ENCODE measurements around the gene GALNT18.

GALNT18 gene

GRCh38 chr11:11407763-11408084, 214.1 kb downstream of the GALNT18 start:
- Histone ChIP-seq H3K27ac (ENCODE audit: low read depth, low read length) (no peak overlapping the region), H3K9ac (ENCODE audit: low read length) (no peak overlapping the region), H3K36me3 (ENCODE audit: control insufficient read depth, insufficient read depth, low read length) (no peaks in the 10 kb centered on the region), H3K9me3 (ENCODE audit: control insufficient read depth, insufficient read depth, low read depth, low read length) (no peaks in the 10 kb centered on the region), H3K27me3 (ENCODE audit: control insufficient read depth, insufficient read depth, low read length) (no peaks in the 10 kb centered on the region; the same call in 1 of the 2 replicates), H3K4me1 (ENCODE audit: control insufficient read depth, insufficient read depth, low read length) (peaks cover 20% of the 10 kb centered on the region), H3K4me3 (ENCODE audit: low read depth, low read length) (no peak overlapping the region)

DNA sequence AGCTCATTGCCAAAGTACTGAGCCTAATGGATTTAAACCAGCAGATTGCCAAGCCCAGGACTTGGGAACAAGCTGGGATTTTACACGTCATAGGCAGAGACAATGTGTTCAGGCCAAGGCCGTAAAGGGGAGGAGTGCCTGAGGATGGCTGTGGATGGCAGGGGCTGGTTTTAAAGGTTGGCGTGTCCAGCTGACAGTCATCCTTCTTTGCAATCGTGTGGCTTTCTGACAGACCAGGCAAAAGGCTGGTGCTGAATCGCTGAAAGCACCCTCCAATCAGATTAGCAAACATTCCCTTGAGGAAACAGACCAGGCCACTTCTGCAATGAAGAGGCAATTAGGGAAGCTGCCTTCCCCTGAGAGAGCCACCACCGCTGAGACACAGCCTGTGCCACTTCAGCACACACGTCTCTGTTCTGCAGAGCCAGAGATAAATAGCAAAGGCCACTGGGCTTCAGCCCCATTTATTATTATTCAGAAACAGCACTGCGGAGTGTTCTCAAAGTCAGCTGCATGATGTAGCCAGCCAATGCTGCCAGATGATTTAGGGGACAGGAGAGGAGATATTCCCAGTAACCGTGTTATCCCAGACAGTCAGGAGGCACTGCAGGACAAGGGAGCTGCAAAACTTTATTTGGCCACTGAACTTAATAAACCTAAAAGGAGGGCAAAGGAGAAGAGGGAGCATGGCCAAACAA, 214.6 kb downstream of the GALNT18 start:
- Histone ChIP-seq H3K9me3 (ENCODE audit: control insufficient read depth, insufficient read depth, low read depth, low read length) (no peaks in the 10 kb centered on the region), H3K27ac (ENCODE audit: low read depth, low read length) (no peak overlapping the region), H3K36me3 (ENCODE audit: control insufficient read depth, insufficient read depth, low read length) (no peaks in the 10 kb centered on the region), H3K4me3 (ENCODE audit: low read depth, low read length) (no peak overlapping the region), H3K9ac (ENCODE audit: low read length) (no peak overlapping the region), H3K27me3 (ENCODE audit: control insufficient read depth, insufficient read depth, low read length) (no peaks in the 10 kb centered on the region; the same call in 1 of the 2 replicates), H3K4me1 (ENCODE audit: control insufficient read depth, insufficient read depth, low read length) (peaks cover 20% of the 10 kb centered on the region)

DNA sequence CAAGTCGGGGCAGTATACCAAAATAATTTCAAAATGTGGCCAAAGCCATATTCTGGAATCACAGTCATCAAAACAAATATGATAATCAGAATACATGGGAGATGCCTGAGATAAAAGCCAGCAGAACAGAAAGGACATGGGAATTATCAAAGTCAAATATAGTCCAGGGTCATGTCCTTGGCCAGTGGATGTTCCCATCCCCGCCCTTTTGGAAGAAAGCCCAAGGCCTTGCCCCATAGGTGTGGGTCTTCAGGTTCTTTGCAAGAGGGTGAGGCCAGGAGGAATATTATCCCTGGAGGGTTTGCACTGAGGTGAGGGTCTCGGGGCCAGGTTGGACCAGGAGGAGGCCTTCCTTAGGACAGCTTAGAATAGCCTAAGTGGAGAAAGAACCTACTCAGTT, 215.2 kb downstream of the GALNT18 start:
- no peak overlapping the region for H3K27ac ChIP-seq (ENCODE audit: low read depth, low read length)
- no peak overlapping the region for H3K4me3 ChIP-seq (ENCODE audit: low read depth, low read length)
- H3K36me3 ChIP-seq (ENCODE audit: control insufficient read depth, insufficient read depth, low read length) = no peaks in the 10 kb centered on the region
- no peak overlapping the region for H3K9ac ChIP-seq (ENCODE audit: low read length)
- H3K27me3 ChIP-seq (ENCODE audit: control insufficient read depth, insufficient read depth, low read length) = no peaks in the 10 kb centered on the region; the same call in 1 of the 2 replicates
- peaks cover 20% of the 10 kb centered on the region for H3K4me1 ChIP-seq (ENCODE audit: control insufficient read depth, insufficient read depth, low read length)
- no peaks in the 10 kb centered on the region for H3K9me3 ChIP-seq (ENCODE audit: control insufficient read depth, insufficient read depth, low read depth, low read length)

DNA sequence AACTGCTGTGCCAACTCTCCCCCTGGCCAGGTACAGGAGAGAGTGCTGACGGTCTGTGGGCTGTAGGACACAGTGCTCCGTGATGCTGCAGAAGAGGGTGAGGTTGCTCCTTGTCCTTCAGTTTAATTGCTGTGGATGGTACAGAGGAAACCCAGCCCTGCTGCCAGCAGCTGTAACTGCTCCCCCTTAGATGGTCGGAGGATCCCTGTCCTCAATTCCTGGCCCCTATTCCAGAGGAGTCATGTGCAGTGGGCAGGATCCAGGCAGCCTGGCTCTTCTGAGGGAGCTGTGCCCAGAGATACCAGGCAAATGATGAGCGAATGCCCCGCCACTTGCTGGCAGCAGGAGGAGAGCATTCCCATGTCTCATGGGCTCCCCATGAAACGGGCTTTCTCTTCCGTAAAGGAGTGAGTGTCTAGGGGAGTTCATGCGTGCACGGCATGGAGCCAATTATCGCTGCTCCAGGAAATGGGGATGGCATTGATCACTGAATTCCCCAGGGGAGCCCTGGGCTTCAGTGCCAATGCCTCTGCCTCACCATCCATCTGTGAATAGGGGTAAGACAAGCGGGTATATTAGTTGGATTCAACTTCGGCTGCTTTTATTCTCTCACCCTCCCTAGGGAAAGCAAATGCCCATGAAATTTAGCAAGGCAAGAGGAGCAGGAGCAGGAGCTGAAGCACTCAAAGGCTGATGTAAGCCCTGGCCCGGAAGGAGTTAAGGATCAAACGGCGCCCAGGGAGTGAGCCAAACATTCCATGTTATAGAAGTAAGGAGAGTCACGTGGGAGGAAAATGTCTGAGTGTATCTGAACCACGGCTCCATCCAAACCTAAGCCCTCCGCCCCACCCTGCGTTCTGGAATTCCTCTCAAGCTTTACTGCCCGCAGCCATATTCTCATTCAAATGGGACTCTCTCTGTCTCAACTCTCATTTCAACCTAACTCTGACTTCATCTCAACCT, 217.8 kb downstream of the GALNT18 start:
- no peak overlapping the region for H3K4me3 ChIP-seq (ENCODE audit: low read depth, low read length)
- no peak overlapping the region for H3K9ac ChIP-seq (ENCODE audit: low read length)
- no peaks in the 10 kb centered on the region; the same call in 1 of the 2 replicates for H3K27me3 ChIP-seq (ENCODE audit: control insufficient read depth, insufficient read depth, low read length)
- H3K4me1 ChIP-seq (ENCODE audit: control insufficient read depth, insufficient read depth, low read length) = peaks cover 12% of the 10 kb centered on the region
- H3K27ac ChIP-seq (ENCODE audit: low read depth, low read length) = no peak overlapping the region
- no peaks in the 10 kb centered on the region for H3K9me3 ChIP-seq (ENCODE audit: control insufficient read depth, insufficient read depth, low read depth, low read length)
- no peaks in the 10 kb centered on the region for H3K36me3 ChIP-seq (ENCODE audit: control insufficient read depth, insufficient read depth, low read length)

GRCh38 chr11:11401960-11402535, 219.8 kb downstream of the GALNT18 start:
- no peaks in the 10 kb centered on the region for H3K9me3 ChIP-seq (ENCODE audit: control insufficient read depth, insufficient read depth, low read depth, low read length)
- H3K4me1 ChIP-seq (ENCODE audit: control insufficient read depth, insufficient read depth, low read length) = peaks cover 12% of the 10 kb centered on the region
- no peak overlapping the region for H3K9ac ChIP-seq (ENCODE audit: low read length)
- H3K27me3 ChIP-seq (ENCODE audit: control insufficient read depth, insufficient read depth, low read length) = no peaks in the 10 kb centered on the region; the same call in 1 of the 2 replicates
- no peak overlapping the region for H3K27ac ChIP-seq (ENCODE audit: low read depth, low read length)
- no peak overlapping the region for H3K4me3 ChIP-seq (ENCODE audit: low read depth, low read length)
- H3K36me3 ChIP-seq (ENCODE audit: control insufficient read depth, insufficient read depth, low read length) = no peaks in the 10 kb centered on the region

- Histone ChIP-seq H3K27me3 (ENCODE audit: control insufficient read depth, insufficient read depth, low read length) (no peaks in the 10 kb centered on the region; the same call in 1 of the 2 replicates), H3K27ac (ENCODE audit: low read depth, low read length) (no peak overlapping the region), H3K9me3 (ENCODE audit: control insufficient read depth, insufficient read depth, low read depth, low read length) (no peaks in the 10 kb centered on the region), H3K9ac (ENCODE audit: low read length) (no peak overlapping the region), H3K4me1 (ENCODE audit: control insufficient read depth, insufficient read depth, low read length) (peaks cover 12% of the 10 kb centered on the region), H3K4me3 (ENCODE audit: low read depth, low read length) (no peak overlapping the region), H3K36me3 (ENCODE audit: control insufficient read depth, insufficient read depth, low read length) (no peaks in the 10 kb centered on the region)
These were observed 221.1 kb downstream of the GALNT18 start for GRCh38 chr11:11400635-11401232.

DNA sequence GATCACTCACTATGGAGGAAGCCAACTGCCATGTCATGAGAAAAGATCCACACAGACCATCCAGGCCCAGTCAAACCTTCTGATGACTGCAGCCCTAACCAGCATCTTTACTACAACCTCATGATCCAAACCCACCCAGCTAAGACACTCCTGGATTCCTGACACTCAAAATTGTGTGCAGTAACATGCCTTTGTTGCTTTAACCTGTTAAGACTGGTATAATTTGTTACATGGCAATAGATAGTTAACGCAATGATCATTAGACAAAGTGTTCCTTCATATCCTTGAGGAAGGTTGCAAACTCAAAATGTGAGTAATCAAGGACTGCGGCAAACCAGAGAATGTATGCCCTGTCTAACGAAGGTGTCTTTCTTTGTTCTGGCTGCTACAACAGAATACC, 221.7 kb downstream of the GALNT18 start:
- Histone ChIP-seq H3K4me1 (ENCODE audit: control insufficient read depth, insufficient read depth, low read length) (peaks cover 12% of the 10 kb centered on the region), H3K36me3 (ENCODE audit: control insufficient read depth, insufficient read depth, low read length) (no peaks in the 10 kb centered on the region), H3K27me3 (ENCODE audit: control insufficient read depth, insufficient read depth, low read length) (no peaks in the 10 kb centered on the region; the same call in 1 of the 2 replicates), H3K4me3 (ENCODE audit: low read depth, low read length) (no peak overlapping the region), H3K9ac (ENCODE audit: low read length) (no peak overlapping the region), H3K9me3 (ENCODE audit: control insufficient read depth, insufficient read depth, low read depth, low read length) (no peaks in the 10 kb centered on the region), H3K27ac (ENCODE audit: low read depth, low read length) (no peak overlapping the region)

DNA sequence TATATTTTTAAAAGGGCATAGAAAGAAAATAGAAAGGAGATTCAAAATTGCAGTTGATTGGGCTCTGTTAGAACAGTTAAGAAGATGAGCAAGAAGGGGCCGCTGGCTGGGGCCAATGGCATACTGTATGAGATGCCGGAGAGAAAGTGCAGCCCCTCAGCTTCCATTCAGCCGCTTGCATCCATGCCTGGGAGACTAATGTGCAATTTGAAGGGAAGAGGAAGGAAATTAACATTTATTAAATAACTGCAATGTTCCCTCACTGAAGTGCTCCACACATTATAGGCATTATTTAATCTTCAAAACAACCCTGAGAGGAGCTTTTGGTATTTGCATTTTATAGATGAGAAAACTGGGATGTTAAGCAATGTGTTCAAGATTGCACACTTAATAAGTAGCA, 224.0 kb downstream of the GALNT18 start:
- no peaks in the 10 kb centered on the region for H3K9me3 ChIP-seq (ENCODE audit: control insufficient read depth, insufficient read depth, low read depth, low read length)
- H3K36me3 ChIP-seq (ENCODE audit: control insufficient read depth, insufficient read depth, low read length) = no peaks in the 10 kb centered on the region
- no peak overlapping the region for H3K27ac ChIP-seq (ENCODE audit: low read depth, low read length)
- H3K4me1 ChIP-seq (ENCODE audit: control insufficient read depth, insufficient read depth, low read length) = no peaks in the 10 kb centered on the region
- H3K27me3 ChIP-seq (ENCODE audit: control insufficient read depth, insufficient read depth, low read length) = no peaks in the 10 kb centered on the region
- no peak overlapping the region for H3K9ac ChIP-seq (ENCODE audit: low read length)
- no peak overlapping the region for H3K4me3 ChIP-seq (ENCODE audit: low read depth, low read length)

DNA sequence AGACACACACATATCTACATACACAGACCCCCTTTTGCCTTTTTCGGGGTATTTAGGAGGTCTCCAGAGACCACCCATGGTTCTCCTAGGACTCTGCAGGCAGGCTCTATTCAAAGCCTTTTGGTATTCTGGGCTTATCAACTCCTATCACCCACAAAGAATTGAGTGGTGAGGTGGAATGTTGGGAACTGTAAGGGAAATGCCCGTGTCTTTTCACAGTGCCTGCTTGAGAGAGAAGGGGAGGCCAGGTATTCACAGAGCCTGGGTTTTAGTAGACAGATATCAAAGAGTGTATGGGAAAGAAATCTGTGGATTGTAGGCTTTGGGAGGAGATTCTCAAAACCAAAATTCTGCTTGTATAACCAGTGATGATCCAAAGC, 224.8 kb downstream of the GALNT18 start:
- Histone ChIP-seq H3K4me1 (ENCODE audit: control insufficient read depth, insufficient read depth, low read length) (no peaks in the 10 kb centered on the region), H3K4me3 (ENCODE audit: low read depth, low read length) (no peak overlapping the region)

DNA sequence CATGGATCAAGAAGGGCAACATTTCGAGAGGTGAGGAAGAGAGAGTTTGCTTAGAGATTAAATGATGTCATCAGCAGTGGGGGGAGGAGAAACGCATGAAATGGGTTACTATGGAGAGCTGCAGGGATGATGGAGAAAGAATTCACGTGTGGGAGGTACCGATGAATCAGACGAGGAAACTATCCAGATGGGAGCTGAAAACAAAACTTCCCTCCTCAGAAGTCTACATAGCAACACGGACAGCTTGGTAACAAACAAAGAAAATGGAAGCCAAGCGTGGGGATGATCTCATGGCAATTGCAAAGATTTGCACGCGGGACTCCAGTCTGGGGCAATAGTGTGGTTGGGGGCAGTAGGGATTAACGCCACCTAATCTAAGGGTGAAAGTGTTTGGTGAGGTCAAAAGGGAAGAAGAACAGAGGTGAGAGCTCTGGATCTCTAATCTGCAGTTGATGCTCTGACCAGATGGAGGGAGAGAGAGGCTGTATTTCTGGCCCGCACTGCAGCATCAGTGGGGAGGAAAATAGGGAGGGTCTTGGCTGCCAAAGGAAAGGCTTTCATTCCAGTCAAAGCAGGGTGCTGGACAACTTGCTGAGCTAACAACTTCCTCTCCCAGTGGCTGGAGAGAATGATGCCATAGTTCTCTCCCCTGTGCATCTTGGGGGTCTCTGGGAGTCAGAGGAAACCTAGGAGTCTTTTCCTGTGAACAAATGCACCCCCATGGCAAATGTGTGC, 225.3 kb downstream of the GALNT18 start:
- H3K9me3 ChIP-seq (ENCODE audit: control insufficient read depth, insufficient read depth, low read depth, low read length) = no peaks in the 10 kb centered on the region
- no peaks in the 10 kb centered on the region for H3K4me1 ChIP-seq (ENCODE audit: control insufficient read depth, insufficient read depth, low read length)
- H3K4me3 ChIP-seq (ENCODE audit: low read depth, low read length) = no peak overlapping the region
- H3K27ac ChIP-seq (ENCODE audit: low read depth, low read length) = no peak overlapping the region
- H3K36me3 ChIP-seq (ENCODE audit: control insufficient read depth, insufficient read depth, low read length) = no peaks in the 10 kb centered on the region
- no peaks in the 10 kb centered on the region for H3K27me3 ChIP-seq (ENCODE audit: control insufficient read depth, insufficient read depth, low read length)
- H3K9ac ChIP-seq (ENCODE audit: low read length) = no peak overlapping the region

More for the DNA sequence above, 224.8 kb downstream of the GALNT18 start:
- no peak overlapping the region for H3K9ac ChIP-seq (ENCODE audit: low read length)
- H3K27ac ChIP-seq (ENCODE audit: low read depth, low read length) = no peak overlapping the region
- H3K9me3 ChIP-seq (ENCODE audit: control insufficient read depth, insufficient read depth, low read depth, low read length) = no peaks in the 10 kb centered on the region
- H3K27me3 ChIP-seq (ENCODE audit: control insufficient read depth, insufficient read depth, low read length) = no peaks in the 10 kb centered on the region
- no peaks in the 10 kb centered on the region for H3K36me3 ChIP-seq (ENCODE audit: control insufficient read depth, insufficient read depth, low read length)

Measured in HUES6 (cell line).